ENCODE data around the gene MAPRE3.

GRCh38 chr2:26969077-26969844 lies 1.2 kb upstream of the MAPRE3 start:
- no peak for TF ChIP-seq CTCF (IDR thresholded peaks at IDR 0.05)
- no peak for TF ChIP-seq POLR2A (IDR thresholded peaks at IDR 0.05)

All from right lobe of liver (tissue), 4 donors.